GM19023 (cell line): ENCODE data around the gene EXOC3.

Source experiments
- ATAC-seq: cut with Tn5 transposase; IDR thresholded peaks from one replicate; pipeline ENCODE4 v1.9.1; 2021; ENCODE audit warnings: mild to moderate bottlenecking, moderate library complexity; ENCODE audit not compliant: unreplicated experiment

Gene EXOC3

GRCh38 chr5:454936-455335 lies 12.0 kb downstream of the EXOC3 start:
- ATAC-seq = no peak

- no peak for ATAC-seq
Measured at GRCh38 chr5:455806-456205, 12.8 kb downstream of the EXOC3 start.

GRCh38 chr5:456351-457194 lies 13.6 kb downstream of the EXOC3 start:
- ATAC-seq = no peak

- ATAC-seq = no peak
Measured at GRCh38 chr5:457195-457961, 14.4 kb downstream of the EXOC3 start.

GRCh38 chr5:458547-459353 lies 15.8 kb downstream of the EXOC3 start:
- ATAC-seq = no peak

- no peak for ATAC-seq
Measured at GRCh38 chr5:459562-460272, 16.7 kb downstream of the EXOC3 start.

- no peak for ATAC-seq
Measured at GRCh38 chr5:460273-460625, 17.3 kb downstream of the EXOC3 start.

- ATAC-seq = no peak
Measured at GRCh38 chr5:462051-462481, 19.1 kb downstream of the EXOC3 start.

GRCh38 chr5:463301-463700 lies 20.3 kb downstream of the EXOC3 start:
- no peak for ATAC-seq

- ATAC-seq = no peak
Measured at GRCh38 chr5:463952-464351, 21.0 kb downstream of the EXOC3 start.

GRCh38 chr5:464446-464842 lies 21.5 kb downstream of the EXOC3 start:
- no peak for ATAC-seq

- no peak for ATAC-seq
Measured at GRCh38 chr5:464843-465590, 22.0 kb downstream of the EXOC3 start.

- no peak for ATAC-seq
Measured at GRCh38 chr5:465591-466403, 22.8 kb downstream of the EXOC3 start.

- no peak for ATAC-seq
Measured at GRCh38 chr5:466661-467310, 23.8 kb downstream of the EXOC3 start.

- ATAC-seq = no peak
Measured at GRCh38 chr5:468401-468800, 25.4 kb downstream of the EXOC3 start.

GRCh38 chr5:469752-470483 lies 26.9 kb downstream of the EXOC3 start:
- ATAC-seq = no peak

- no peak for ATAC-seq
Measured at GRCh38 chr5:470961-471749, 28.2 kb downstream of the EXOC3 start.
